NCI-H1436 (cell line): ENCODE data around the gene DUSP8.
A peak's percentile ranks its signal among the peaks of the same experiment; 100 is the strongest.
"Not testable (repeated sequence)": the region's sequence is repeated elsewhere in the genome, so short reads cannot be mapped to it uniquely, and the experiment has no call there.

Source experiments
- DNase-seq: peaks from one replicate; lab custom pipeline; 2025; lab: John Stamatoyannopoulos, UW

Gene DUSP8

GRCh38 chr11:1586699-1587098 is 14.6 kb upstream of the DUSP8 start:
- no peak for DNase-seq

DNA sequence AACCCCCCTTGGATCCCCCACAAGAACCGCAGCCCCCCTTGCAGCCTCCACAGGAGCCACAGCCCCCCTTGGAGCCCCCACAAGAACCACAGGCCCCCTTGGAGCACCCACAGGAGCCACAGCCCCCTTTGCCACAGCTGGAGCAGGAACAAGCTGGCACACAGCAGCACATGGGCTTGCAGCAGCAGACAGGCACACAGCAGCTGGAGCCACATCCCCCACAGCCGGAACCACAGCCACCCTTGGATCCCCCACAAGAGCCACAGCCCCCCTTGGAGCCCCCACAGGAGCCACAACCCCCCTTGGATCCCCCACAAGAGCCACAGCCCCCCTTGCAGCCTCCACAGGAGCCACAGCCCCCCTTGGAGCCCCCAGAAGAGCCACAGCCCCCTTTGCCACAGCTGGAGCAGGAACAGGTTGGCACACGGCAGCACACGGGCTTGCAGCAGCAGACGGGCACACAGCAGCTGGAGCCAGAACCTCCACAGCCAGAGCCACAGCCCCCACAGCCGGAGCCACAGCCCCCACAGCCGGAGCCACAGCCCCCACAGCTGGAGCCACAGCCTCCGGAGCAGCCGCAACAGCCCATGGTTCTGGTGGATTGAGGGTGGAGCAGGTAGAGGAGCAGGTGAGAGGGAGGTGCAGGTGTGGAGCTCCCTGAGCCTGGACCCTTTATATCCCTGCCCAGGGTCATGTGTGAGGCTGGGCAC is 12.7 kb upstream of the DUSP8 start, which contains the start of gene KRTAP5-1:
Gene KRTAP5-1, minus strand, starts transcription at position 623 of the 710 bp plus-strand sequence. Its CDS starts 34 bp downstream, at position 589.
- not testable (repeated sequence) for DNase-seq

DNA sequence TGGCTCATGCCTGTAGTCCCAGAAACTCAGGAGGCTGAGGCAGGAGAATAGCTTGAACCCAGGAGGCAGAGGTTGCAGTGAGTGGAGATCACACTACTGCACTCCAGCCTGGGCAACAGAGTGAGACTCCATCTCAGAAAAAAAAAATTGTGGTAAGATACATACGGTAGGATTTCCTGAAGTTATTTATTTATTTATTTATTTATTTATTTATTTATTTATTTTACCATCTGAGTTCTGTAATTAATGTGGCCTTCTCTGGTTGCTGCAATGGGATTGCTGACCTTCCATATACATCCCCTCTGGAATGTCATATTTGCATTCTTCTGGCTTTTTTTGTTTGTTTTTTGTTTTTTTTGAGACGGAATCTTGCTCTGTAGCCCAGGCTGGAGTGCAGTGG is 10.8 kb upstream of the DUSP8 start:
- DNase-seq, result not testable (repeated sequence)

DNA sequence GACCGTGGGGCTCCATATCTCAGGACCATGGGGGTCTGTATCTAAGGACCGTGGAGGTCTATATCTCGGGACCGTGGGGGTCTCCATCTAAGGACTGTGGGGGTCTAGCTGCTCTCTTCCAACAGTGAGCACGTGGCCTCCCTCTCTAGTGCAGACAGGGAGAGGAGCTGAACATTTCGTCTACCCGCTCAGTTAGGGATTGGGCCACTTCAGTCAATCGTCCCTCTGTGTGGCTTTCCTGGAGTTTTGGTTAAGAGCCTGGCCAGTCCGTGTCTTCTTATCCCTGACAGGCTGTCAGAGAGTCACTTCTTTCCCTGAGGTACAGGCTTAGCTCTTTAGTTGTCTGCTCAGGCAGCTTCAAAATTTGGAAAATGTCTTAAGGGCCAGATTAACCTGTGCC is 9.9 kb upstream of the DUSP8 start:
- DNase-seq, result no peak

DNA sequence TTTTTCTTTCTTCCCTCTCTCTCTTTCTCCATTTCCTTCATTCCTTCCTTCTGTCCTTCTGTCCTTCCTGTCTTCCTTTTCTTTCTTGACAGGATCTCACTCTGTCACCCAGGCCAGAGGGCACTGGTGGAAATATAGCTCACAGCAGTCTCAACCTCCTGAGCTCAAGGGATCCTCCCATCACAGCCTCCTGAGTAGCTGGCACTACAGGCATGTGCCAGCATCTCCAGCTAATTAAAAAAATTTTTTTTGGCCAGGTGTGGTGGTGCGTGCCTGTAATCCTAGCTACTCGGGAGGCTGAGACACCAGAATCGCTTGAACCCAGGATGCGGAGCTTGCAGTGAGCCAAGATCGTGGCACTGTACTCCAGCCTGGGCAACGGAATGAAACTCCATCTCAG is 4.8 kb upstream of the DUSP8 start:
- no peak for DNase-seq

DNA sequence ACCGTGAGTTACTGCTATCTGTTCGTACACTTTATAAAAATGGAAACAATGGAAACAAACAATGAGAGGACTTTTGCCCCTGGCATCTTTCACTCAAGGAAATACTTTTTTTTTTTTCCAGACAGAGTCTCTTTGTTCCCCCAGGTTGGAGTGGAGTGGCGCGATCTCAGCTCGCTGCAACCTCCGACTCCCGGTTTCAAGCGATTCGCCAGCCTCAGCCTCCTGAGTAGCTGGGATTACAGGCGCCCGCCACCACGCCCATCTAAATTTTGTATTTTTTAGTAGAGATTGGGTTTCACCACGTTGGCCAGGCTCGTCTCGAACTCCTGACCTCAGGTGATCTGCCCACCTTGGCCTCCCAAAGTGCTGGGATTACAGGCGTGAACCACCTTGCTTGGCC is 3.7 kb upstream of the DUSP8 start:
- DNase-seq, result not testable (repeated sequence)

DNA sequence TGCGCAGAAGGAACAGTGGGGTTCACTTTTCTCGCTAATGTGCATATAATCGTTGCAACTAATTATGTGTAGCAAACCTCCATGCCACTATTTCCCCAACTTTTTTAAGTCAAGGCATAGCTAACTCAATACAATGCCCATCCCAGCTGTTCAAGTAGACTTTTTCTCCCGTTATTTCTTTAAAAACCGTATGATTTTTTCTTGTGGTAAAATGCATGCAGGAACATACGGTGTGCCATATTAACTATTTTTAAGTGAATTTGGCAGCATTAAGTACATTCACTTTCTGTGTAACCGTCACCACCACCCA is 2.8 kb upstream of the DUSP8 start:
- no peak for DNase-seq

DNA sequence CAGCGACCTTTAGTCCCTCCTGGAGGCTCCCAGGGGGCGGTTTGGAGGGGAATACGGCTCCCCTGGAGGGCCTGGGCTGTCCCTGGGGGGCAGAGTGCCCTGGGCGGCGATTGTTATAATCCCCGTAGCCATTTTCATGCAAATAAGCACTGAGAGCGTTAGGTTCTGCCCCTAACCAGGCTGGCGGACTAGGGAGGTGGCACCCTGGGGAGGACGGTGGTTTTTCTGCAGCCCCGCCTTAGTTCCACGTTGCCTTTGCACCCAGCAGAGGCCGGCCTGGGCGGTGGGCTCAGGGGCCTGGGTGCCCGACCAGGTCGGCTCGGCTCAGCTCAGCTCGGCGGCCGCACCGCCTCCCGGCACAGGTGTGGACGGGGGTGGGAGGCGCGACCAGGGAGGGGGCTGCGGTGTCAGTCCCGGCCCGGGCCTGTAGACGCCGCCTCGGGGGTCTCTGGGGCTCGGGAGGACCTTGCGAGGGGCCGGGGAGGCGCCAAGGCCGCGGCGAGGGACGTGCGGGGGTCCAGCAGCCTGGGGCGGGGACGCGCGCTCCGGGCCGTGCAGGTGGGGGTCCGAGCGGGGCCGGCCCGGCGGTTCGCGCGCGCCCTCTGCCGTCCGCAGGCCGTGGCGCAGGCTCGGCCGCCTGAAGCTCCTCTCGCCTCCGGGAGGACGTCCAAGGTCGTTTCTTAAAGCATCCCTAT is 2.3 kb upstream of the DUSP8 start:
- DNase-seq, result peak; percentile 88

DNA sequence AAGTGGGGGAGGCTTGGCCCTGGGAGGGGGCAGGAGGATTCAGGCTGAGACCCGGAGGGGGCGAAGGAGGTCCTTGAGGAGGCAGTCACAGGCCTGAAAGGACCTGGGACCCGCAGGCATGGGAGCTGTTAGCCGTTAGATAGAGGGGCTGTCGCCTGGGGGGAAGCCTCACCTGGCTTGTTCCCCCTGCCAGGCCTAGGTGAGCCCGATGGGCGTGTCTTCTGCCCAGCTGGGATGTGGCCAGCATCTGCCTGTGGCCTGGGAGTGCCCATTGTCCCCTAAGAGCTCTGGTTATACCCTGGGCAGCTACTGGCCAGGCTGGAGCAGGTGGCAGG is 1.8 kb upstream of the DUSP8 start:
- no peak for DNase-seq

DNA sequence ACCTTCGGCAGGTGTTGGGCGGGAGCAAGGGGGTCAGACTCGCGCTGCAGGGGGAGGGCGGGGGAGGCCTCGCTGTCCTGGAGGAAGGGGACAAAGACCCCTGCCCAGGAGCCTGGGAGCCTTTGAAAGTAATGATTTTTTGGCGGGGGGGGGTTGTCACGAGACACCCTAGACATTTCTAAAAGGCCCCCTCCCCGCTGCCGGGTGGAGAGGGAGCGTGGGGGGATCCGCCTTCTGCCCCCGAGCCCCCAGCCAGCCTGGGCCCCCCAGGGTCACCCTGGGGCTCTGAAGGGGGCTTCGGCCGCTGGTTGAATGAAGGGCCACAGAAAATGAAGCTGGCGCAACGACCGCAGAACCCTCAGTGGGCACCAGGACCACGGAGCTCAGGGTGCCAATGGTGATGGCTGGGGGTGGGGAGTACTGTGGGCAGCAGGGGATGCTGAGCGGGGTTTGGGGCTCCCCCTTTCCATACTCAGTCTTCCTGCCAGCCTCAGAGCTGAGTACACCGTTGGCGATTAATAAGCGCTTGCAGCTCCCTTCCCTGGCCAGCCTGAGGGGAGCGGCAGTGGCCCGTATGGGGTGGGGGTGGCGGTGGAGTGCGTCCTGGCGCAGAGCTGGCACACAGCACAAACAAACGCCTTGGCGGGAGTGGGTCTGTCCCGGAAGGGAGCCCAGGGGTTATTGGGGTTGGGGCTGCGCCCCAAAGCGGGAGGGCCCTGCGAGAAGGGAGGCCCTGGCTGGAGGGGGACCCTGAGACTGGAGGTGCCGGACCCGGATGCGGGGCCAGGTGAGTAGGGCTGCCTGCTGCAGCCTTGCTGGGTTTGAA is 1.2 kb upstream of the DUSP8 start:
- no peak for DNase-seq

GRCh38 chr11:1571760-1572196 is 293 bp downstream of the DUSP8 start:
- DNase-seq, result no peak

- no peak for DNase-seq
Observed at GRCh38 chr11:1570896-1571759, 943 bp downstream of the DUSP8 start.

DNA sequence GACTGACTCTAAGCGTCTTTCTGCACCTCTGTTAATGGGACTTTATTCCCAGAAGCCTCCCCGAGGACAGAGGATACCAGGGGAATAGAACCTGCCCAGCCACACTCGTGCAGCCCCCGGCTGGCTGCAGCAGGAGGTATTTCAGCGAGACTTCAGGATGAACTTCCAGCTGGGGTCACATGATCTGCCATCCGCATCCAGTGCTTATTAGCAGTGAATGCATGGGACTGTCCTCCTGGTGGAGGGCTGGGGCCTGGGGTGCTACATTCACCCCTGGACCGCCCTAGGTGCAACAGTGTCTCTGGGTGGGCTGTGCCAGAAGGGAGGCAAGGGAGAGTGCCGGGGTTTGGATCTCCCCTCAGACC is 1.6 kb downstream of the DUSP8 start:
- no peak for DNase-seq

GRCh38 chr11:1570001-1570453 is 2.0 kb downstream of the DUSP8 start:
- DNase-seq, result no peak

GRCh38 chr11:1569251-1569780 is 2.8 kb downstream of the DUSP8 start:
- no peak for DNase-seq

GRCh38 chr11:1568441-1568911 is 3.6 kb downstream of the DUSP8 start:
- DNase-seq, result peak; percentile 66

DNA sequence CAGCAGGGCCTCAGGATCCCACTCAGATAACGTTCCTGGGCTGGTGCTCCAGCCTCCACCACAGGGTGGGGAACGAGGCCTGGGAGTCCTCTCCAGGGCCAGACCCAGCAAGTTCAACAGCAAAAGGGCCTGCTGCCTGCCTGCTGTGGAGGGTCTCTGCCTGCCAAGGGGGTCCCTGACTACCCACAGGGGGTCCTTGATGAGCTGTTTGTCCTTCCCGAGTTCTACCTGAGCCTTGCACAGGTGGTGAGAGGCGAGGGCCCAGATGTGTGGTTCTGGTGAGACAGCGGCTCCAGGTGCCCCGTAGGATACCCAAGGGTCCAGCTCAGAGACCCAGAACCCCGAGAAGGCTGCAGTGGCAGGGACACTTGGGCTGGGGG is 4.4 kb downstream of the DUSP8 start:
- no peak for DNase-seq

DNA sequence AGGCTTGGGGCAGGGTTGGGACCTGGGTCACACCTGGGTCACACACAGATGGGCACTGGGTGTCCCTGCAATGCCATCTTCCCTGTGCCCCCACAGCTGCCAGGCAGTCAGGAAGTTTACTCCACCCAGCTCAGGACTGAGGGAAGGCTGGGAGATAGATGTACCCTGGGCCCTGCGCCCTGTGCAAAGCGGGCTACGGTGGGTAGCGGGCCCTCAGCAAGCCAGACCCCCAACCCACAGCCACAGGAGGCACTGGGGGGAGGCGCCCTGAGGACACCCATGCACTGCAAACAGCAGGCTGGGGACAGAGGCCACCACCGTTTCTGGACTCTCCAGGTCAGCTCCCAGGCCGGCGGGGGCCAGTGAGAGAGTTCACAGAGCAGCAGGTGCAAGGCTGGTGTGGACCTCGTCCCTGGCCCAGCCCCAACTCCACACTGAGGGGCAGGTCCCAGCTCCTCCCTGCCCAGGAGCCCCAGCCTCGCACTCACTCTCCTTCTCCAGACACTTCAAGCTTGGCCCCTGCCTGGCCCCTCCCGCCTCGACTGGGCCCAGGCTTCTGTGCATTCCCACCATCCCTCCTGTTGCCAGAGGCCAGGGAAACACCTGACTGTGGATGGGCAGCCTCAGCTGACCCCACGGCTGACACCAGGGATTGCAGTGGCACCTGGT is 4.9 kb downstream of the DUSP8 start:
- DNase-seq, result no peak

- no peak for DNase-seq
Observed at GRCh38 chr11:1566381-1567051, 5.6 kb downstream of the DUSP8 start.

DNA sequence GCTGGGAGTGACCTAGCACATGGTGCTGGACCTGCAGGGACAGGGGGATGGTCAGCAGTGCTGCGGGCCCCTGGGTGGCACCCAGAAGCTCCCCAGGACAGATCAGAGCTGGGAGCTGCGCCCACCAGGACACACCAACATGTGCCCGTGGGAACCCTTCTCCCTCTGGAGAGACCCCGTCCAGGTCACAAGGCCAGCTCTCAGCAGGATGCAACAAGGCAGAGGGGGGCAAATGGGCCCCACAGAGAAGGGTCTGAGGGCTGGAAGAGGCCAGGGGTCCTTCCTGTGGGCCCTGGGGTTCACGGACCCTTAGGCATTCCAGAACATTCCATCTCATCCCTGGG is 6.2 kb downstream of the DUSP8 start:
- no peak for DNase-seq
